GM12864 (cell line): ENCODE results near the gene BCORL1.

Source experiments
- DNase-seq: peaks from one replicate; pipeline ENCODE4 v3.0.0-alpha.2; 2011; ENCODE audit warnings: low read depth
- H3K4me3 ChIP-seq: 2 replicates; pipeline ENCODE4 v1.5.1; 2011; ENCODE audit warnings: mild to moderate bottlenecking, low read depth, low read length, control low read depth
- TF ChIP-seq, protein P1 (sequence below): IDR thresholded peaks from 2 replicates; pipeline ENCODE4 v1.5.1; 2011; ENCODE audit warnings: low read depth, mild to moderate bottlenecking, moderate library complexity, low read length, control low read depth, inconsistent platforms; ENCODE audit errors: missing control alignments

Gene BCORL1

GRCh38 chrX:130030826-130031225 is 48.4 kb downstream of the BCORL1 start:
- TF ChIP-seq, protein P1, sequence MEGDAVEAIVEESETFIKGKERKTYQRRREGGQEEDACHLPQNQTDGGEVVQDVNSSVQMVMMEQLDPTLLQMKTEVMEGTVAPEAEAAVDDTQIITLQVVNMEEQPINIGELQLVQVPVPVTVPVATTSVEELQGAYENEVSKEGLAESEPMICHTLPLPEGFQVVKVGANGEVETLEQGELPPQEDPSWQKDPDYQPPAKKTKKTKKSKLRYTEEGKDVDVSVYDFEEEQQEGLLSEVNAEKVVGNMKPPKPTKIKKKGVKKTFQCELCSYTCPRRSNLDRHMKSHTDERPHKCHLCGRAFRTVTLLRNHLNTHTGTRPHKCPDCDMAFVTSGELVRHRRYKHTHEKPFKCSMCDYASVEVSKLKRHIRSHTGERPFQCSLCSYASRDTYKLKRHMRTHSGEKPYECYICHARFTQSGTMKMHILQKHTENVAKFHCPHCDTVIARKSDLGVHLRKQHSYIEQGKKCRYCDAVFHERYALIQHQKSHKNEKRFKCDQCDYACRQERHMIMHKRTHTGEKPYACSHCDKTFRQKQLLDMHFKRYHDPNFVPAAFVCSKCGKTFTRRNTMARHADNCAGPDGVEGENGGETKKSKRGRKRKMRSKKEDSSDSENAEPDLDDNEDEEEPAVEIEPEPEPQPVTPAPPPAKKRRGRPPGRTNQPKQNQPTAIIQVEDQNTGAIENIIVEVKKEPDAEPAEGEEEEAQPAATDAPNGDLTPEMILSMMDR, result no peak
- H3K4me3 ChIP-seq, result no peak overlapping the region
- DNase-seq, result no peak

DNA sequence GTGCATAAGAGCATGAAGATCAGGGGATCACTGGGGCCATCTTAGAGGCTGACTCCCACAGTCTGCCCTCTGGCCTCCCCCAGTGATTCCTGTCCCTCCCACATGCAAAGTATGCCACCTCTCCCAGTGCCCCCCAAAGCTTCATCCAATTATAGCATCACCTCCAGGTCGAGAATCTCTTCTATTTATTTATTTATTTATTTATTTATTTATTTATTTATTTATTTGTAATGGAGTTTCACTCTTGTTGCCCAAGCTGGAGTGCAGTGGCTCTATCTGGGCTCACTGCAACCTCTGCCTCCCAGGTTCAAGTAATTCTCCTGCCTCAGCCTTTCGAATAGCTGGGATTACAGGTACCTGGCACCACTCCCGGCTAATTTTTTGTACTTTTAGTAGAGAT is 50.1 kb downstream of the BCORL1 start:
- no peak overlapping the region for H3K4me3 ChIP-seq
- no peak for DNase-seq
- TF ChIP-seq, protein P1, result no peak

- TF ChIP-seq, protein P1, result no peak
- DNase-seq, result no peak
- H3K4me3 ChIP-seq, result no peak overlapping the region
Measured at GRCh38 chrX:130034178-130034577, 51.7 kb downstream of the BCORL1 start.

- H3K4me3 ChIP-seq, result no peak overlapping the region
- TF ChIP-seq, protein P1, result no peak
Measured at GRCh38 chrX:130039847-130040246, 57.4 kb downstream of the BCORL1 start.

GRCh38 chrX:130047416-130047815 is 65.0 kb downstream of the BCORL1 start:
- no peak overlapping the region for H3K4me3 ChIP-seq

More at GRCh38 chrX:130039847-130040246, 57.4 kb downstream of the BCORL1 start:
- no peak for DNase-seq

DNA sequence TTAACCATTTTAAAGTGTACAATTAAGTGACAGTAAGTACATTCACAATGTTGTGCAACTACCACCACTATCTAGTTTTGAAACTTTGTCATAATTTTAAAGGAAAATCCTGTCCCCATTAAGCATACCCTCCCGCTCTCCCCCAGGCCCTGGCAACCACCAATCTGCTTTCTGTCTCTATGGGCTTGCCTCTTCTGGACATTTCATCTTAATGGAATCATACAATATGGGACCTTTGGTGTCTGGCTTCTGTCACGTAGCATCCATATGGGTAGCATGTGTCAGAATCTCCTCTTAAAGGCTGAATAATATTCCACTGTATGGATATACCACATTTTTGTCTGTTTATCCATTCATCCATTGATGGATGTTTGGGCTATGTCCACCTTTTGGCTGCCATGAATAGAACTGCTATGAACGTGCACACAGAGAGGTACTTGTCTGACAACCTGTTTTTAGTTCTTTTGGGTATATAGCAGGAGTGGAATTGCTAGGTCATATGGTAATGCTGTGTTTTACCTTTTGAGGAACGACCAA is 66.3 kb downstream of the BCORL1 start:
- TF ChIP-seq, protein P1, result no peak
- no peak for DNase-seq
- H3K4me3 ChIP-seq, result no peak overlapping the region

More at GRCh38 chrX:130047416-130047815, 65.0 kb downstream of the BCORL1 start:
- no peak for DNase-seq
- TF ChIP-seq, protein P1, result no peak

GRCh38 chrX:130049821-130050220 is 67.4 kb downstream of the BCORL1 start:
- TF ChIP-seq, protein P1, result no peak
- H3K4me3 ChIP-seq, result no peak overlapping the region
- DNase-seq, result no peak
